Hippocampal formation (tissue), 2 donors: ENCODE results near the gene MRPL36.
"Not testable (repeated sequence)": the region's sequence is repeated elsewhere in the genome, so short reads cannot be mapped to it uniquely, and the experiment has no call there.

Experiments used
- DNase-seq, 2 donors: peaks; one replicate each; lab custom pipeline; 2025; lab: John Stamatoyannopoulos, UW

The MRPL36 gene

DNA sequence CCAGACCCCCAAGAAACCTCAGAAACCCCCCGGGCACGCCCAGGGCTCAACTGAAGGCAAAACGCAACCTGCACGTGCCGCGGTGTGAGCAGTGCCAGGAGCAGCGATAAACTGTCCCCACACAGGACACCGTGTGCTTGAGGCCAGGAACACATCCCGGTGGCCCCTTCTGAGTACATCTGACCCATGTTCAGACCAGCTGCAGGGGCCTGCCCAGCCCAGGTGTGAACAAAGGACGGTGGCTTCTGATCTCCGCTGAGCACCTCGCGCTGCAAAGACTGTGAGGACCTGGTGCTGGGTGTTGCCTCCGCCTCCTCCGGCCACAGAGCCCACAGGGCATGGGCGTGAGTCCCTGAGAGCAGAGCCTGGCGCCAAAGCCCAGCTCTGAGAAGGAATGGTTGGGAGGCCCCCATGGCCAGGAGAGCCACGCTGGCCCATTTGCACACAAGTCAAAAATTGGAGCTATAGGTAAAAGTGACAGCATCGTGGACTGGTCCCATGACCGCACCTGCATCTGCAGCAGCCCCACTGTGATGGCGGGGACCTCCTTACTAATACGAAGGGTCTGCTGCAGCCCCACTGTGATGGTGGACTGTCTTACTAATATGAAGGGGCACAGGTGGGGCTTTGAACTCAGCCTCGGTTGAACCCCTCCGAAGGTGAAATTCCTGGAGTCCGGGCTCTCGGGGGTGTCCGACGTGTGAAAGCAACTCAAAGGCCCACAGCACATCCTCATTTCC is 33.0 kb upstream of the MRPL36 start:
- DNase-seq, result no peak

DNA sequence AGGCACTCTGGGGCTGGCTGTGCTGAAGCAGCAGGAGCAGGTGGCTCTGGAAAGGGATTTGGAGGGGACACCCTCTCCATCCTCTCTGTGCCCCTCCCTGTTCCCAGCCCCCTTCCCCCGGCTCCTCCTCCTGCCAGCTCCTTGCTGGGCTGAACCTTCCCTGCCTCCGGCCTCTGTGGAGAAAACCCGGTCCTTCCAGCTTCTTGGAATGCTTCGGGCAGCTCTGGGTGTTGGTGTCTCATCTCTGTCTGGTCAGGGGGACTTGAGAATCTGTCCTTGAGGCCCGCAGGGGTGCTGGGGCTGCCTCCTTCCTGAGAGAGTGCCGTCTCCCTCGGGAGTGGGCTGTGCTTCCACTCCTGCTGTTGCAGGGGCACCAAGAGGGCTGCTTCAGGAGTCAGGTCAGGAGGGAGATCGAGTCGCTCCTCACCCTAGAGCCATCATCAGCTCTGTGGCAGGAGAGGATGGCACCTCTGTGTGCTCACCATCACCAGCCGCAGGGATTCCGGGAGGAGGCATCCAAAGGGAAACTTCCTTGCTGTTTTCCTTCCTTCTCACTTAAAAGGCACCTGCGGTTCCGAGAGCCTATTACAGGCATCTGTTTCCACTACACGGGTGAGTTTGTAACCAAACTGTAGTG is 32.2 kb upstream of the MRPL36 start:
- no peak for DNase-seq

DNA sequence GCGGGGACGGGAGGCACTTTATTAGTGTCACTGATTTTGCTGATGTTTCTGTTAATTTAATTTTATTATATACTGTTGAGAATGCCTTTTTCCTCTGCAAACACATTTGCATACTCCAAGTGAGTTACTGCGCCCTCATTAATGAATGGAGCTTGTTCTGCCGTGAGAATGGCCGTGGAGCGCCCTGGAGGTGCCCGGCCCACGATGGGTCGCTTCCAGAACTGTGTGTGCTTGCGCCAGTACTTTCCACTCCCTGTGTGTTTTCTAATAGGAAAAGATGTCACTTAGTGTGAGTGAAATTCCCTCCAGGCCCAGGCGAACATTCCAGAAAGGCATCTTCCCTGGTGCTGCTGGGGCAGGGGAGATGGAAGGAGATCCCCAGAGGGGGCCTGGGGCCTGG is 31.6 kb upstream of the MRPL36 start:
- no peak for DNase-seq

DNA sequence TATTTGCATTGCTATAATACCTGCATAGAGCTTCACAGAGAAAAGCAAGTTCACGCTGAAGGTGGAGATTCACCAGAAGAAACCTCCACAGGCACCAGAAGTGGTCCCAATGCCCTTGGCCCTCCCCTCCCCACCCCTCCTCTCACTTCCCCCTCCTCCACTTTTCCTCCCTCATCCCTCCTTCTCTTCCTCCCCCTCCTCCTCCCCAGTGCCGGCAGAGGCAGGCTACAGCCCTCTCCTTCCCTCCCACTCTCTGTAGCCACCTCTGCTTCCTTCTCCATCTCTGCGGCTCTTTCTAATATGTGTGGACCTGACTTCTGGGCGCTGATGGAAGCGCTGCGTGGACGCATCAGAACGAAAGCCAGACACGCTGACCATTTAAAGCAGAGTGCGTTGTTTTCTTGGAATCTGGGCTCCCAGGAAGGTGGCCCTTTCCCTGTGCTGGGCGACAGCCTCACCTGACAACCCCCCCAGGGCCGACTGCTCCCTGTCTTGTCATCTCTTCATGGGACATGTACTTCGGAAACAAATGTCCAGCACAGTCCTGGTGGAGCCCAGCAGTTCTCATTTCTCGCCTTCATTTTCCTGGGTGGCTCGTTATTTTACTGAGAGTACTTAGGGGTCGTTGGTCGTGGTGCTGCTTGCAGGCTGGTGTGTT is 31.1 kb upstream of the MRPL36 start:
- DNase-seq, result no peak

DNA sequence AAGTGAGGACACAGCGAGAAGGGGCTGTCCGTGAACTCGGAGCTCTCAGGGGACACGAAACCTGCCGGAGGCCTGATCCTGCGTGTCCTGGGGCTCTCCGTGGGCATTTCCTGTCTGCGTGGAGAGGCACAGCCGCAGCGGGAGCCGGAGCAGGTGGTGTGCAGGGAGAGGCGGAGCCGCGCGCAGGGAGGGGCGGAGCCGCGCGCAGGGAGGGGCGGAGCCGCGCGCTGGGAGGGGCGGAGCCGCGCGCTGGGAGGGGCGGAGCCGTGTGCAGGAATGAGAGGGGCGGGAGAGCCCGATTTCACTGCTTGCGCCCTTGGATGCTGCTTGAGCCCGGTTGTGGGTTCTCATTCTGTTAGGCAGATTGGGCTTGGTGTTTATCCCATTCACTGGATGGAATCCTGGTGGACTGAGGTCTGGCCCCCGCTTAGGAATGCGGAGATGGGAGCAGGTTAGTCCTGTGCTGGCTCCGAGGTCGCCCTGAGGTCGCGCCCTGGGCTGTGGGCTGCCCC is 28.3 kb upstream of the MRPL36 start:
- no peak for DNase-seq

DNA sequence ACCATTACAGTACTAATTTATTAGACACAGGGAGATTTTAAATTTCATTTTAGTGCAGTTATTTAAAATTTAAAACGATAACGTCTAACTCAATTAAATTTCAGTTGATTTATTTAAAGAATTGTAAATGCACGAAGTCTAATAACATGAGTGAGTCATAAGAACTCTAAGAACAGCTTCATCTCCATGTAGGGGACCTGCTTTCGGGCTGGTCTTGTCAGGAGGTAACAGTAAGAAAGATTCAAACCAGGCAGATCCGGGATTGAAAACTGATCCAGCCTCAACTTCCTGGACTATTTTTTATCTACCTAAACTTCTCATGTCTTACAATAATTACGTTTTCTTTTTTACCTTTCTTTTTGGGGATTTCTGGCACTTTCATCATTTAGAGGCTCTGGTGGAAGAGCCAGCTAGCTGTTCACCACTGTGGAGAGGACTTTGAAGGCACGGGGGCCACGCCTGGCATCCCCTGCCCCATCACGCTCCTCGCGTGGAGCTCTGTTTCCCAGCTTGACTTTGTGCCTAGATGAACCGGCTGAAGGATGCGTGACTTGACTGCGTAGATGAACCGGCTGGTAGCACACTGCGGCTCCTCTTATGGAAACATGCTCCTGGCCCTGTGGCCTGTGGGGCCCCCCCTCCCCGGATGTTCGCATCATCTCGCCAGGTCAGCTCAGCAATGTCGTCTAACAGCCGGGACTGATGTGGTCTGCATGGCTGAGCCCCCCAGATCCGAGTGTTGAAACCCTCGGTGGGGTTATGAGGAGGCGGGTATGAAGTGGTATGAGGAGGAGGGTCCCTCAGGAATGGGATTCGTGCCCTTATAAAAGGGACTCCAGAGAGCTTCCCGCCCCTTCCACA is 27.6 kb upstream of the MRPL36 start:
- no peak for DNase-seq

DNA sequence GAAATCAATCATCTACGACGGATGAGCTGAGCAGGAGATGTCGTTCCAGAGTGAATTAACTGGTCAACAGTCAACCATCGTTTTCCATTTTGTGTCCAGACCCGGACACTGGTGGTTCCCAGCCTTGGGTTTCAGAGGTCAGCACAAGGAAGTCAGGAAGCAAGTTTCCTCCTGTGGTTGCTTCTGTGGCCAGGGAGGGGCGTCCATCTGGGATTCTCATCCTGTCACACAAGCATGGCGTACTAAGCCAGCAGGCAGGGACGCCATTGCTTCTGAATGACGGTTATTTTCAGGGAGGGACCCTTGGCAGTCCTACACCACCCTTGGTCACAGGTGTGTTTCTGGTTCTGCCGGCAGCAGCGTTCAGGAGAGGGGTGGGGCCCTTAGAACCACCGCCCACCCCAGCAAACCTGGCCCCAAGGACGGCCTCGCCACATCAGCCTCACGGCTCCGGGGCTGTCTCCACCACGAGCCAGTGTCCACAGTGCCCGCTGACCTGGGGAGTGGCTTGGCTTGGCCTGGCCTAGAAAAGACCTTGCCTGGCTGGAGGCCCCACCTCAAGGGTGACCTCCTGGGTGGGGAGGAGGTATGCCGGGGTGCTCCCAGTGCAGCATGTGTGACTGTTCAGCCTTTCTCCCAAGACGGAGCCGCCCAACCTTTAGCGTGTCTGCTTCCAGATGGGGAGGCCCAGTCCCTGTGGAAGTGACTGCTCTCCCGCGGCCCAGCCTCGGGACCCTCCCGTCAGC is 26.8 kb upstream of the MRPL36 start:
- no peak for DNase-seq

DNA sequence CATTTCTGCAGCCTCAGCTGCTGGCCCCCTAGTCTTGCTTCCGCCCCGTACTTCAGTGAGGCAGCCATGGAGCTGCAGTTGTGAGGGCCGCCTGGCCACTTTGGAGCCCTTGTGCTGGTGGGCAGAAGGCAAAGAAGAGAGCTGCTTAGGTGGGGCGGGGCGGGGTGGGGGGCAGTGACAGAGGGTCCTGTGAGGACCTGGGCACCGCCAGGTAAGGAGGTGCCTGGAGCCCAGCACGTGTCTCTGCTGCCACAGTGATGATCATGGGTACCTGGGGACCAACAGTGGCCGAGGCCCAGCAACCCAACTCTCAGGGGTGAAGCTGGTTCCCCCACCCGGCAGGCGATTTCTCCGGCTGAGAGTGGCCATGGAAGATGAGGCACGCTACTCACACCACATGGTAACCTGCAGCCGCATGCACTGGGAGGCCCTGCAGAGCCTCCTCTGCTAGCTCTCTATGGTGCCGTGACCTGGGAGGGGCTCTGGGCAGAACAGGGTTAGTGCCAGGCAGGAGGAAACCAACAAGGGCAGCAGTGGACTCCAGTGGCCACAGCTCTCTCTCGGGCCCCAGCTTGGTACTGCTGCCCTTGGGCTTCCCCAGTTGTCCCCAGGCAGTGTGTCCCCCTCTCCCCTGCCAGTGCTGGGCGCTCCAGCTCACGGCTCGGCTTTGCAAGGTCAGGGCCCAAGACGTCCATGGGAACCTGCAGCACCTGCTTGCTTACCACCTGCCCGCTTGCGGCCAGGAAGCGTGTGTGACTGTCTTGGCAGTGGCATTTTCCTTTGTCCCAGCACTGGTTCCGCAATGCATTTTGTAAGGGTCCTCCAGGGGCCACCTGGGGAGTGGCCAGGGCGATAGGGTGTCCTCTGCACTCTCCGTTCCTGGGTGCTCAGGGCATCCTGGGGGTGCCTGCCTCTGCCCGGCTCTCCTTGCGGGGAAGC is 25.5 kb upstream of the MRPL36 start:
- no peak for DNase-seq

DNA sequence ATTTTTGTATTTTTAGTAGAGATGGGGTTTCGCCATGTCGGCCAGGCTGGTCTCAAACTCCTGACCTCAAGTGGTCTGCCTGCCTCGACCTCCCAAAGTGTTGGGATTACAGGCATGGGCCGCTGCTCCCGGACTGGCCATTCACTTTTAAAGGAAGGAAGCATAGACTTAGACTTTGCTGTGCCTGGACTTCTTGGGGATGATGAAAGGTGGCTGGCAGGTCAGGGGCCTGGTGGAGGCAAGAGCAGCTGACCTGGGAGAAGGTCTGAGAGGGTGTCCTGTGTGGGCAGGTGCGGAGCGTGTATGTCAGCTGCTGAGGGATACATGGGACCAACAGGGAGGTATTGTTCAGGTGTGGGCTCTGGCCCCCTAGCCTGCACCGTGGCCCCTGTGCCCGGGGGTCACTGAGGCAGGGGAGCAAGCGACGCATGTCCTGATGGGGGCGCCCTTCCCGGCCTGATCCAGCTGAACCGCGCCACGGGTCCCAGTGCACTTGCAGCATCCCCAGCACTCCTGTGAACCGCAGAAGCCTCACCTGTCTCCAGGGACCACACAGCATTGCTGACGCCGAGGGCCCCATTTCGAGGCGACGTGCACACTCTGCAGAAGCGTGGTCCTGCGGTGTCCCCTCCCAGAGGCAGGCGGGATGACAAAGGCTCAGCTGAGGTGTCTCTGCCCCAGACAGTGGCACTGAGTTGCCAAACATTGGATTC is 24.6 kb upstream of the MRPL36 start:
- DNase-seq, result no peak

DNA sequence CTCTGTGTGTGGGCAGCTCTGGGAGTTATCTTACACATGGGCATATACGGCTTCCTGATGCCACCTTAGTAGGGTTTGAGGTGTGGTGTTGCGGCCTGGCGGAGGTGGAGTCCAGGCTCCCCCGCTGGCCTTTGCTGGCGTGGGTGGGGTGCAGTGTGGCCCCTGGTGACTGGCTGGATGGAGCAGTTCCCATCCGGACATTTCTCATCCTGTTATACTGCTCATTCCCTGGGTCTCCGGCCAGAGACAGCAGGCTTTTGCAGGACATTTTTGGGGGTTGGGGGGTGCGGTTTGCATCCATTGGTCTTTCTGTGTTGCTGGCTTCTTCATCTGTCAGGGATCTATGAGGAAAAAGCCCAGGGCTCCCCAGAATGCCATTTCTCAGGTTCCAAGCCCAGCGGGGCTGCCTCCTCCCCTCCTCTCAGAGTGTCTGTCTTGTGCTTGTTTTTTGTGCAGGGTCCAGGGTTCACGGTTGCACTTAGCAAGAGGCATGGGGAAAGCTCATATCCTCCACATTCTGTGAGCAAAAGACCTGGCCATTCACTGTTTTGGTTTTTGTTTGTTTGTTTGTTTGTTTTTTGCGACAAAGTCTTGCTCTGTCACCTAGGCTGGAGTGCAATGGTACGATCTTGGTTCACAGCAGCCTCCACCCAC is 23.9 kb upstream of the MRPL36 start:
- DNase-seq, result no peak

DNA sequence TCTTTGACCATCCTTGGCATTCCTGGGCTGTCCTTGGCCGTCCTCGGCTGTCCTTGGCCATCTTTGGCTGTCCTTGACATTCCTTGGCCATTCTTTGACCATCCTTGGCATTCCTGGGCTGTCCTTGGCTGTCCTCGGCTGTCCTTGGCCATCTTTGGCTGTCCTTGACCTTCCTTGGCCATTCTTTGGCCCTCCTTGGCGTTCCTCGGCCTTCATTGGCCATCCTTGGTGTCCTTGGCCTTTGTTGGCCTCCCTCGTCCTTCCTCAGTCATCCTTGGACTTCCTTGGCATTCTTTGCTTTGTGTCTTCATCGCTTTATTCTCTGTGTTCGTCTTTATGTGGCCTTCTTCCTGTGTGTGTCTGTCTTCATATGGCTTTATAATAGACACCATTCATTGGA is 22.2 kb upstream of the MRPL36 start:
- no peak for DNase-seq

DNA sequence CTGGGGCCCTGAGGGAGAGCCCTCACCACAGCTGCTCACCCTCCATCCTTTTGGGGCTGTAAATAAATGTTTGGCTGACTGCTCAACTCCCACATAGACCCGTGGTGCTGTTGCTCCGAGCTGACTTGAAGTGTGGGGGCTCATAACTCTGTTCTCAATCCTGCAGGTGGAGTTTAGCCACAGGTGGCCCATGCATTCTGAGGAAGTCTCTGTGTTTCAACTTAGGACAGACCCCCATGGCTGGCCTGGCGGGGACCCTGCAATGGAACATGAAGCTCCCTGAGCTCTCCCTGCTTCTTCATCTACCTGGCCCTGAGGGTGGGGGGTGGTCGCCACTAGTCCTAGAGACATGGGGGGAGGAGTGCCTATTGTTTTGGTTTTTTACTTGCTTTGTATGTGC is 21.3 kb upstream of the MRPL36 start:
- no peak for DNase-seq

DNA sequence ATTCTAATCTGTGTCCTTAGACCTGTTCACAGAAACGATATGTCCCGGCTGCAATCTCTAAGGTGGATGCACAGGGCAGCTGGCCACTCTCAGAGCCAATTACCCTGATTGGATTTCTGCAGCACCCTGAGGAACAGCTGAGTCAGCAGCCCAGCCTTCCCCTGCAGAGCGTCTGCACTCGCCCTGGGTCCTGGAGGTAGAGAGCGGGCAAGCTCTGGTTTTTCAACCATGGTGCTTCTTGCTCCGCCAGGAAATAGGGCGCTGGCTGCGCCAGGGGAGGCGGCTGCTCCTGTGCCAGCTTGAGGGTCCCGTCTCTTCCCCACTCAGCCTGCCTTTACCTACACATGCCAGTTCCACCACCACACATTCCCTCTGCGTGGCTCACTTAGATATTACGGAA is 20.7 kb upstream of the MRPL36 start:
- DNase-seq, result no peak

DNA sequence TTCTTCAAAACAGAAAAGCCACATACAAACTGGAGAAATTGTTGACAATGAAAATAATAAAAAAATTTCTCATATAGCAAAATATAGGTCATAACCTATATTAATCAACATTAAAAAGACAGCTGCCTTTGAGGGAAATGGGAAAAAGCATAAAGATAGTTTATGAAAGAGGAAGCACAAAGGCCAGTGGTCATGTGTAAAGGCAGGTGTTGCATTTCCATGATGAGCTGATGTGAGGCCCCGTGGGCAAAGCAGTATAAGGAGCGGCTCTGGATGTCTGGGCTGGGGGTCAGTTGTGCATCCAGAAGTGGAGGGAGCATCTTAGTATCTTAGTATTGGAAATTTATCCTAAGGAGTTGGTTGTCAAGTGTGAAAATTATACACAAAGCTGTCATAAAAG is 19.8 kb upstream of the MRPL36 start:
- no peak for DNase-seq

DNA sequence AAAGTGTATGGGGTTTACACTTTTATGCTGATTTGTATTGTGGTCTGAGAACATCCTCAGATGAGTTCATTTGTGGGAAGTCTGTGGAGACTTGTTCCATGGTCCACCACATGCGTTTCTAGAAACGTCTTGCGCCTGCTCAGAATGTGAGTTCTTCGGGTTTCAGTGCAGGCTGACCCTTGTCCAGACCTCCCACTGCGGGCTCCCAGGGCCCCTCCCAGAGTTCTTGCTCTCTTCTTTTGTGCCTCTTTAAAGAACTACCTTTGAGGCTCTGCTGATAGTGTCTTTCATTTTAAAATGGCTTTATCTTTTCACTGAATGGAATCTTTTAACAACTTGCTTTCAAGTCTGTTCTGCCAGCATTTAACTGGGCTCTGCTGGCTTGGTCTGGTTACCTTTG is 19.1 kb upstream of the MRPL36 start:
- DNase-seq, result no peak

DNA sequence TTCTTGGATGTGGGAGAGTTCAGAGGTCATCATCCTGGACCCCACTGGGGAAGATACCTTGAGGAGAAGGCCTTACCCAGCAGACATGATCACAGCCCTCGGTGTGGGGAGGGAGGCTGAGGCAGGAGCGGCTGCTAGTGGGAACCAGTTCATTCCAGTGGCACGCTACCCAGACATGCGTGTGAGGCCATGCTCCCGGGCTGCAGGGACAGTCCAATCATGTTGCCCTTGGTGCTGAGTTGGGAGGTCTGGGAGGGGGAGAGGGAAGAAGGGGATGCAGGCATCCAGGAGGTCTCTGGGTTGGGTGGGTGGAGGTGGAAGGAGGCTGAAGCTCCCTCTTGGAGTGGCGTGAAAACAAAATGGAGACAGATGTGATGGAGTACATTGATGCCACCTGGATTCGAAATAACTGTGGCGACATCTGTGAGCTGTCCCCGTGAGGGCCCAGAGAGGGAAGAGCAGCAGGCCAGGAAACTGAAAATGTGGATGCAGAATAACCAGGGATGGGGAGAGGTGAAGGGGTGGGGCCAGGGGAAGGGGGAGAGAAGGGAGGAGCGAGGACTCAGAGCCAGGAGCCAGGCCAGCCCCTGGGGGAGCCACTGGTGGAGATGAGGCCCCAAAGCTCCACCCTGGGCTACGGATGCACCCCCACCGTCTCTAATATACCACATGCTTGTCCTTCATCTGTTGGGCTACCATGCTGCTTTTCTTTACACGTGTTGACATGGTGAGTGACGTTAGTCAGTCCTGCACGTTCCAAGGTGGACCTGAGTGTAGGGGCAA is 17.8 kb upstream of the MRPL36 start:
- no peak for DNase-seq

DNA sequence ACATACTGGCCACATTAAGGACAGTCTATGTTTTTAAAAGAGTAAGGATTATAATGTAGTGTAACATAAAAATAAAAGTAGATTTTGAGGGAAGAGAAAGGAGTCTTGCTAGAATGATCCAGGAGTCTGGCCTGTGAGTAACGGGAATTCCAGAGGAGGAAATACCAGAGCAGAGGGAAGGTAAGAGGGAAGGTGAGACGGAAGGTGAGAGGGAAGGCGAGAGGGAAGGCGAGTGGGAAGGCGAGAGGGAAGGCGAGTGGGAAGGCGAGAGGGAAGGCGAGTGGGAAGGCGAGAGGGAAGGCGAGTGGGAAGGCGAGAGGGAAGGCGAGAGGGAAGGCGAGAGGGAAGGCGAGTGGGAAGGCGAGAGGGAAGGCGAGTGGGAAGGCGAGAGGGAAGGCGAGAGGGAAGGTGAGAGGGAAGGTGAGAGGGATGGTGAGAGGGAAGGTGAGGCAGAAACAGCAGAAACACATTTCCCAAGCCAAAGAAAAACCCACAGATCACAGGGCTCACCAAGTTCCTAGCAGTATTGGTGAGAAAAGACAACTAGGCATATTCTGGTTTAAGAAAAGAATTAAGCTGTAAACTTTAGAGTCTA is 17.0 kb upstream of the MRPL36 start:
- not testable (repeated sequence) for DNase-seq

DNA sequence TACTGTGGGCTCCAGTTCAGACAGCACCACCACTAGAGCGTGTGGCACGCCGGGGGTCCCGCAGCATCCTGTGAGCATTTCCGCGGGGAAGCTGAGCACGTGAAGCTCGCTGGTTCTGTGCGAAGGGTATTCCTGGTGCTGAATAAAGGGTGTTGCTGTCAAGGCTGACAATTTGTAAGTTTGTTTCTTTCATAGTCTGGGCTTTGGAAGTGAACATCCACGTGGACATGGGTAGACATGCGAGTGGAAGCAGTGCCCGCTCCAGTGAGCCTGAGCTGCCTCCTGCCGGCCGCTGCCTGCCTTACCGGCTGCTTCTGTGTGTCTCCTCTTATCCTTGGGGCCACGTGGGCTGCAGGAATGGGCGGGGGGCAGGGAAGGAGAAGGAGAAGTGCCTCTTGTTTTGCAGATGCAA is 16.2 kb upstream of the MRPL36 start:
- no peak for DNase-seq
